ENCODE data around the gene PCSK2. TPM values are rescaled to one million over a fixed set of nuclear protein-coding genes. Genes with fewer than 3 reads are reported as not detected.

PCSK2 gene
- total RNA-seq, 1 donor from 2014 or later: 28.7 TPM

- H3K4me3 Mint-ChIP-seq (ENCODE audit: unreplicated experiment): no peak overlapping the region
- H3K27ac Mint-ChIP-seq (ENCODE audit: unreplicated experiment): no peak overlapping the region
- peaks cover 13% of the 10 kb centered on the region for H3K9me3 Mint-ChIP-seq (ENCODE audit: unreplicated experiment)
- no peak for DNase-seq
- peaks cover 11% of the 10 kb centered on the region for H3K36me3 Mint-ChIP-seq (ENCODE audit: unreplicated experiment)
- TF ChIP-seq, protein P1, sequence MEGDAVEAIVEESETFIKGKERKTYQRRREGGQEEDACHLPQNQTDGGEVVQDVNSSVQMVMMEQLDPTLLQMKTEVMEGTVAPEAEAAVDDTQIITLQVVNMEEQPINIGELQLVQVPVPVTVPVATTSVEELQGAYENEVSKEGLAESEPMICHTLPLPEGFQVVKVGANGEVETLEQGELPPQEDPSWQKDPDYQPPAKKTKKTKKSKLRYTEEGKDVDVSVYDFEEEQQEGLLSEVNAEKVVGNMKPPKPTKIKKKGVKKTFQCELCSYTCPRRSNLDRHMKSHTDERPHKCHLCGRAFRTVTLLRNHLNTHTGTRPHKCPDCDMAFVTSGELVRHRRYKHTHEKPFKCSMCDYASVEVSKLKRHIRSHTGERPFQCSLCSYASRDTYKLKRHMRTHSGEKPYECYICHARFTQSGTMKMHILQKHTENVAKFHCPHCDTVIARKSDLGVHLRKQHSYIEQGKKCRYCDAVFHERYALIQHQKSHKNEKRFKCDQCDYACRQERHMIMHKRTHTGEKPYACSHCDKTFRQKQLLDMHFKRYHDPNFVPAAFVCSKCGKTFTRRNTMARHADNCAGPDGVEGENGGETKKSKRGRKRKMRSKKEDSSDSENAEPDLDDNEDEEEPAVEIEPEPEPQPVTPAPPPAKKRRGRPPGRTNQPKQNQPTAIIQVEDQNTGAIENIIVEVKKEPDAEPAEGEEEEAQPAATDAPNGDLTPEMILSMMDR (IDR thresholded peaks at IDR 0.05; ENCODE audit: partially characterized antibody, unreplicated experiment): peak; percentile 34
- peaks cover 37% of the 10 kb centered on the region for H3K4me1 Mint-ChIP-seq (ENCODE audit: low read depth, unreplicated experiment)
- H3K27me3 Mint-ChIP-seq (ENCODE audit: unreplicated experiment): peaks cover 6% of the 10 kb centered on the region
Observed at GRCh38 chr20:17442588-17442987, 215.7 kb downstream of the PCSK2 start.

DNA sequence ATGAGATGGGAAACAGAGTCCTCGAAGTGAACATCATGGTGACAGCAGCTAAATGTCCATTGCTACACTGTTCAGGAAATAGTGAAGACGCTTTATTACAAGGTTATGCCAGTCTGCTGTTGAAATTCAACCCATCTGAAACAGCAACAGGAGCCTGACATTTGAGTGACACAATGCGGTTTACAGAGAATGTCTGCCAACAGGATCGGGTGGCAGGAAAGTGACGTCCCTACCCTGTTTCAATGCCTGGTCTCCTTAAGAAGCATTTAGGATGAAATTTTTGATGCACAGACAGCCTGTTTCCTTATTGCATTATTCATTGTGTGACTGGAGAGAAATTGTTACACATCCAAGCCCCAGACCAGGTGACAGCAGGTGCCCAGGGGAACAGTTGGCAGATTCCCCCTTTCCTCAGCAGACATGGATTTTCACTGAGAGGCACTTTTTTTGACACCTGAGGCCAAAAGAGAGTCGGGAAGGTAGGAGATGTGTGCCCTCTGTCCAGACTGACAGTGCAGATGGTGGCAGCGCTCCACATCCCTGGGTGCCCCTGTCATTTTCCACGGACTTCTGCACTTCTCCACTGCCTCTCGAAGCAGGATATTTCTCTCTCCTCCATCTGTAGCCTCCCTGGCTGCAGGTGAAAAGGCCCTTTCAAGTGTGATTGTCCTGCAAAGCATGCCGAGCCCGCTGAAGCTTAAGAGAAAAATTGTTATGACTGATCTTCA lies 216.5 kb downstream of the PCSK2 start:
- Mint-ChIP-seq H3K4me1 (ENCODE audit: low read depth, unreplicated experiment) (peaks cover 37% of the 10 kb centered on the region), H3K36me3 (ENCODE audit: unreplicated experiment) (peaks cover 11% of the 10 kb centered on the region), H3K4me3 (ENCODE audit: unreplicated experiment) (peak overlapping the region; percentile 28), H3K9me3 (ENCODE audit: unreplicated experiment) (peaks cover 13% of the 10 kb centered on the region), H3K27me3 (ENCODE audit: unreplicated experiment) (peaks cover 6% of the 10 kb centered on the region), H3K27ac (ENCODE audit: unreplicated experiment) (peak overlapping the region; percentile 81)
- TF ChIP-seq, protein P1 (IDR thresholded peaks at IDR 0.05; ENCODE audit: partially characterized antibody, unreplicated experiment): no peak
- no peak for DNase-seq

- Mint-ChIP-seq H3K27ac (ENCODE audit: unreplicated experiment) (peak overlapping the region; percentile 81), H3K4me3 (ENCODE audit: unreplicated experiment) (peak overlapping the region; percentile 28), H3K4me1 (ENCODE audit: low read depth, unreplicated experiment) (peaks cover 37% of the 10 kb centered on the region), H3K27me3 (ENCODE audit: unreplicated experiment) (peaks cover 6% of the 10 kb centered on the region), H3K36me3 (ENCODE audit: unreplicated experiment) (peaks cover 11% of the 10 kb centered on the region), H3K9me3 (ENCODE audit: unreplicated experiment) (peaks cover 10% of the 10 kb centered on the region)
- DNase-seq: no peak
- TF ChIP-seq, protein P1 (IDR thresholded peaks at IDR 0.05; ENCODE audit: partially characterized antibody, unreplicated experiment): no peak
Observed at GRCh38 chr20:17444091-17444490, 217.3 kb downstream of the PCSK2 start.

DNA sequence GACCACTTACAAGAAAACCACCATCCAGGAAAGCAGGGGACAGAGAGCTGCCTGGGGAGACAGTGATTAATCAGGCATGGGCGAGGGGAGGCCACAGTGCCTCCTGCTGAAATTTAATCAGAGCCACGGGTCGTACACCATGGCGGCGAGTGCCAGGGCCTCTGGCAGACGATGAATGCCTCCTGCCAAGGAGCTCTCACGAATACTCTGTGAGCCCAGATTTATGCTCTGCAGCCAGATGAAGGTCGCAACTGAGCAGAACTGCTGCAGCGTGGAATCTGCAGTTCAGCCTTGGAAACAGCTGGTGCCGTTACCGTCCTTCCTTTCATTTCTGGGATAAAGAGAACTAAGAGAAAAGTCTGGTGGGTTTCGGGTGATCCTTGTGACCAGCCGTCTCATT lies 218.7 kb downstream of the PCSK2 start:
- Mint-ChIP-seq H3K27ac (ENCODE audit: unreplicated experiment) (peak overlapping the region; percentile 81), H3K4me3 (ENCODE audit: unreplicated experiment) (peak overlapping the region; percentile 43), H3K4me1 (ENCODE audit: low read depth, unreplicated experiment) (peaks cover 37% of the 10 kb centered on the region), H3K27me3 (ENCODE audit: unreplicated experiment) (peaks cover 6% of the 10 kb centered on the region), H3K36me3 (ENCODE audit: unreplicated experiment) (peaks cover 6% of the 10 kb centered on the region), H3K9me3 (ENCODE audit: unreplicated experiment) (peaks cover 6% of the 10 kb centered on the region)
- no peak for DNase-seq
- TF ChIP-seq, protein P1 (IDR thresholded peaks at IDR 0.05; ENCODE audit: partially characterized antibody, unreplicated experiment): no peak

DNA sequence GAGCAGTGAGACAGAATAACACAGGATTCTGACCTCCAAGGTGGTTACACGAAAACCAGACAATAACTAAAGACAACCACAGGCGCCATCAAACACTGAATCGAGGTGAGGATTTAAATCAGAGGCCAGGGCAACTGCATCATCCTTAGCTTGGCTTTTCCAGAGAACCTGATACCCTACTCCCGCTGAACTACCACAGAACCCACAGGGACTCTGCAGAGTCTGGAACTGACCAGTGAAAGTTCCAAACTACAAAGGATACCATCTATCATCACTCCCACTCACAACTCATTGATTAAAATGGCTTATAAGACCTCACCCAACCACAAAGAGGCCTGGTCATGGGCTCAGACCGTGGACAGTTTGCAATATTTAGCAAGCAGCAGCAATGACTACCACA lies 219.3 kb downstream of the PCSK2 start:
- peaks cover 6% of the 10 kb centered on the region for H3K9me3 Mint-ChIP-seq (ENCODE audit: unreplicated experiment)
- peak overlapping the region; percentile 38 for H3K27ac Mint-ChIP-seq (ENCODE audit: unreplicated experiment)
- peaks cover 6% of the 10 kb centered on the region for H3K27me3 Mint-ChIP-seq (ENCODE audit: unreplicated experiment)
- no peak overlapping the region for H3K4me3 Mint-ChIP-seq (ENCODE audit: unreplicated experiment)
- TF ChIP-seq, protein P1 (IDR thresholded peaks at IDR 0.05; ENCODE audit: partially characterized antibody, unreplicated experiment): no peak
- H3K36me3 Mint-ChIP-seq (ENCODE audit: unreplicated experiment): peaks cover 6% of the 10 kb centered on the region
- no peak for DNase-seq
- peaks cover 37% of the 10 kb centered on the region for H3K4me1 Mint-ChIP-seq (ENCODE audit: low read depth, unreplicated experiment)

Data from glutamatergic neuron (in vitro differentiated cells).